Suppressor macrophage treated with lipopolysaccharide for 4 hours (primary cell): ENCODE measurements around the gene GNG13.

Source experiments
- DNase-seq: peaks from one replicate; pipeline ENCODE4 v3.0.0-alpha.2; 2020

The GNG13 gene

DNA sequence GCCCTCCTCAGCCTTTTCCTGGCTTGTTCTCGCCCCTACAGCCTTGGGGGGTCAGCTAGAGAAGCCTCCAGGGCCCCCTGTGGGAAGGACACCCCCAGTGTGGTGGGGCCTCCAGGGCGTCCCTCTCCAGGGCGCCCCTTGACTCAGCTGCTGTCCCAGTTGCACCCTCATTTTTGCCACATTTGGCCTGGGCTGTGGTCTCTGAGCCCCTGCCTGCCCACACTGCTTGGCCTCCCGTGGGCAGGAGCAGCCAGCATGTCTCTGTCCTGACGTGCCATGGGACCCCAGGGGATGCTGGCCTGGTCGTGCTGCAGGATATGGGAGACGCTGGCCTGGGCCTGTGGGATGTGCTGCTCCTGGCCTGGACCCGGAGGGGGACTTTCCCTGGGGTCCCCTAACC, 7.1 kb downstream of the GNG13 start:
- no peak for DNase-seq

DNA sequence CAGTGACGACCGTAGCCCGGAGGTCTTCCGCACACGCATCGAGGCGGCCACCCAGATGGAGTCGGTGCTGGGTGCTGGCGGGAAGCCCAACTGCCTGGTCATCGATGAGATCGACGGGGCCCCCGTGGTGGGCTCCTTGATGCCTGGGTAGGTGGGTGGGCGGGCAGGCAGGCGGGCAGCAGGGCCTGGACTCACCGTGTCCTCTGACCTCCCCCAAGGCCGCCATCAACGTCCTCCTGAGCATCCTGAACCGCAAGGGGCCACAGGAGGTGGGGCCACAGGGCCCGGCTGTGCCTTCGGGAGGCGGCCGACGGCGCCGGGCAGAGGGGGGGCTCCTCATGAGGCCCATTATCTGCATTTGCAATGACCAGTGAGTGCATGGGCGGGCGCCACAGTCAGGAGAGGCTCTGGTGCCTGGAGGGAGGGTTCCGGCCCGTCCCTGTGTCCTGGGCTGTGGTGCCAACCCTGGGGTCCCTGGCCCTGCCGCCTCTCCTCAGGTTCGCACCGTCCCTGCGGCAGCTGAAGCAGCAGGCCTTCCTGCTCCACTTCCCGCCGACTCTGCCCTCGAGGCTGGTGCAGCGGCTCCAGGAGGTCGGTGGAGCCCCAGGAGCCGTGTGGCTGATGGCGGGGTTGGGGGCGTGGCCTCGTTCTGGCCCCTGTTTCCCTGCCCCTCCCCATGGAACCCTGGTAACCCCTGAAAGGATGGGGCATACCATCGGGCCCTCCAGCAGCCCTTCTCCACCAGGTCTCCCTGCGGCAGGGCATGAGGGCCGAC, 8.1 kb downstream of the GNG13 start:
- DNase-seq: no peak

DNA sequence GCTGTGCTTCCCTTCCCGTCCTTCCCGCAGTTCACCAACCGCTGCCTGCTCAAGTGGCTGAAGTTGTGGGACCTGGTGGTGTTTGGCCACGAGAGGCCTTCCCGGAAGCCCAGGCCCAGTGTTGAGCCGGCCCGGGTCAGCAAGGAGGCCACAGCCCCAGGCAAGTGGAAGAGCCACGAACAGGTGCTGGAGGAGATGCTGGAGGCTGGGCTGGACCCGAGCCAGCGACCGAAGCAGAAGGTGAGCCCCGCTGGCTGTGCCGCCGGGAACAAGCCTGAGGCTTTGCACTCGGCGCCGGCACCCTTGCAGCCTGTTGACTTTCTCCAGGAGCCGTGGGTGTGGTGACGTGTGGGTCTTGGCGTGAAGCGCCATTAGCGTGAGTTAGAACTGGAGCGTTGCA, 9.4 kb downstream of the GNG13 start:
- no peak for DNase-seq

DNA sequence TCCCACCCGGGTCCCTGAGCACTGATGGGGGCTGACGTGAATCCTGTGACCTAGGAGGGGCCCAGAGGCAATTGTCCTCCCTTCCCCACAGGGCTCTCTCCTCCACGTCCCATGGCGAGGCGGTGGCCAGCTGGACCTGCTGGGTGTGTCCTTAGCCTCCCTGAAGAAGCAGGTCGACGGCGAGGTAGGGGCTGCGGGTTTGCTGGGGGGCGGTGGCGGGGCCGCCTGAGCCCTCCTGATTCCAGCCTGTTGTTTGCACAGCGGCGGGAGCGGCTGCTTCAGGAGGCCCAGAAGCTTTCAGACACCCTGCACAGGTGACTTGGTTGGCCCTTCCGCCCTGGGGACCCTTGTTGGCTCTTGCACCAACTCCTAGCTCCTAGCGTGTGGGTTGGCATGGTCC, 10.4 kb downstream of the GNG13 start:
- DNase-seq: no peak

DNA sequence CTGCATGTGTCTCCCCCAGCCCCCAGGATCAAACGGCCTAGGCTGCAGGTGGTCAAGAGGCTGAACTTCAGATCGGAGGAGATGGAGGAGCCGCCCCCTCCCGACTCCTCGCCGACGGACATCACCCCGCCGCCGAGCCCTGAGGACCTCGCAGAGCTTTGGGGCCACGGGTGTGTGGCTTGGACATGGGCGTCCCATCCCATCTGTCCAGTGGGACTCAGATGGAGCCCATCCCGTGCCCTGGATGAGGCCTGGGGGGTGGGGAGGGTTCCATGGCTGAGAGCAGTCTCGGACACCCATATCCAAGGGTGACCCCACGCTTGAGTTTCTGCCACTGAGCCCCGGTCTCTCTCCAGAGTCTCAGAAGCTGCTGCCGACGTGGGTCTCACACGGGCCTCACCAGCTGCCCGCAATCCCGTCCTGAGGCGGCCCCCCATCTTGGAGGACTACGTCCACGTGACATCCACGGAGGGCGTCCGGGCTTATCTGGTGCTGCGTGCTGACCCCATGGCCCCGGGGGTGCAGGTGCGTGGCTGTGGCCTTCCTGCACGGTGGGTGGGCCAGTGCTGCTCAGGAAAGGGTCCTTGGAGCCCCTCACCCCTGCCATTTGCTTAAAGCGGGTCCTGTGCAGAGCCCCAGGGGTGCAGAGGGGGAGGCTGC, 11.2 kb downstream of the GNG13 start:
- DNase-seq: no peak

DNA sequence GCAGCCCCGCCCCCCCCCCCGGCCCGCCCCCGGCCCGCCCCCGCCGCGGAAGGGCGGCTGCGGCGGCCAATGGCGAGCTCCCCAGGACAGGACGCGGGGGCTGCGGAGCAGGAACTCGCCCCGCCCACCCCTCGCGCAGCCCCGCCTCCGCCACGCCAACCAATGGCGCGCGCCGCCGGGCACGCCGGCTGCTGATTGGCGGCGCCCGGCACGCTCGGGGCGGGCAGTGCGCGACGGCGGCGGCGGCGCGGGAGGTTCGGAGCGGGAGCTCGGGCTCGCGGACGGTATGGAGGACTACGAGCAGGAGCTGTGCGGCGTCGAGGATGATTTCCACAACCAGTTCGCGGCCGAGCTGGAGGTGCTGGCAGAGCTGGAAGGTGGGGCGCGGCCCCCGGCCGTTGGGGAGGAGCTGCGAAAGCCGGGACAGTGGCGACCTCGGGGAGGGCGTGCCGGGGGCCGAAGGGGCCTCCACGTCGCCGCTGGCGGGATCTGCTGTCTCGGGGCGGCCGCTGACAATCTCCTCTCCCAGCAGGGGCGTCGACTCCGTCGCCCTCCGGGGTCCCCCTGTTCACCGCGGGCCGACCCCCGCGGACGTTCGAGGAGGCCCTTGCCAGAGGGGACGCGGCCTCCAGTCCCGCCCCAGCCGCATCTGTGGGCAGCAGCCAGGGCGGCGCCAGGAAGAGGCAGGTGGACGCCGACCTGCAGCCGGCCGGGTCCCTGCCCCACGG, 12.0 kb downstream of the GNG13 start, which contains the start of gene CHTF18:
Gene CHTF18, plus strand, starts transcription at position 222 of the 728 bp plus-strand sequence. Its CDS starts 65 bp downstream, at position 287.
- peak; percentile 97 for DNase-seq

DNA sequence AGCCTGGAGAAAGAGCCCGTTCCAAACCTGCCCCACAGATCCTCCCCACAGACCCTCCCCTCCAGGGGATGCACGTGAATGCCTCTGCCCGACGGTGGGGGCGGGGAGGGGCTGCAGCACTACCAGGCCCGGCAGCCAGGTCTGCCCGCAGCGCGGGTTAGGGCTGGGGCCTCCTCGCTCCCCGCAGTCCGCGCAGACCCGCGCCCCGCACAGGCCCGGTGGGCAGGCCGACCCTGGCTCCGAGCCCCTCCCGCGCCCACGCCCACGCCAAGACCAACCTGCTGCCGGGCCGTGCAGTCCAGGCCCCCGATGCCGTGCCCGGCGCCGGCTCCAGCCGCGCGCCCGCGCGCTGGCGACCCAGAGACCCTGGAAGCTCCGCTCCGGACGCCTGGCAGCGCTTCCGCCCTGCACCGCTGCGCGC, 12.5 kb downstream of the GNG13 start, which contains the start of gene RPUSD1:
Gene RPUSD1, minus strand, starts transcription at position 404 of the 421 bp plus-strand sequence. CDS start 644 bp downstream, outside the sequence.
- no peak for DNase-seq

DNA sequence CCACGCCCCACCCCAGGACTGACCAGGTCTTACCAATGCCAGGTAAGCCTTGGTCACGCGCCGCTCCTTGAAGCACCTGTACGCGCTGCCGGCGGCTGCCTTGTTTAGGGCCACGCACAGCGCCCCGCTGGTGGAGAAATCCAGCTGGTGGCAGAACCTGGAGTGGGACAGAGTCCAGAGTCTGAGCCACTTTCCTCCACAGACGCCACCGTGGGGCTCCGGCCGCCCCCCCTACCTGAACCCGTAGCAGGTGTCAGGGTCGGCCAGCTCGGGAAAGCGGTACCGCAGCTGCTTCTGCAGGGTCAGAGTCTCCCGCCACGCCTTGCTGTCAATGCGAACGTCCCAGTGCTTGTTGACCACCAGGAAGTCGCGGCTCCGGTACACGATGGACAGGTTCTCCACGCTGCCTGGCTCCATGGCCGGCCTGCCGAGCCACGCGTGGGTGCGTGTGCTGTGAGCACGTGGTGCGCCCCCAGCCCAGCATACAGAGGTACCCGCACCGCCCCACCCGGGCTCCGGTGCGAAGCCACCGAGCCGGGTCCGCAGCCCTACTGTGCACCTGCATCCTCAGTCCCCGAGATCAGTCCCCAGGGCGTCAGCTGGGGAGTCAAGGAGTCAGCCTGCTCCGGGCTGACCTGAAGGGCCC, 13.1 kb downstream of the GNG13 start:
- no peak for DNase-seq

DNA sequence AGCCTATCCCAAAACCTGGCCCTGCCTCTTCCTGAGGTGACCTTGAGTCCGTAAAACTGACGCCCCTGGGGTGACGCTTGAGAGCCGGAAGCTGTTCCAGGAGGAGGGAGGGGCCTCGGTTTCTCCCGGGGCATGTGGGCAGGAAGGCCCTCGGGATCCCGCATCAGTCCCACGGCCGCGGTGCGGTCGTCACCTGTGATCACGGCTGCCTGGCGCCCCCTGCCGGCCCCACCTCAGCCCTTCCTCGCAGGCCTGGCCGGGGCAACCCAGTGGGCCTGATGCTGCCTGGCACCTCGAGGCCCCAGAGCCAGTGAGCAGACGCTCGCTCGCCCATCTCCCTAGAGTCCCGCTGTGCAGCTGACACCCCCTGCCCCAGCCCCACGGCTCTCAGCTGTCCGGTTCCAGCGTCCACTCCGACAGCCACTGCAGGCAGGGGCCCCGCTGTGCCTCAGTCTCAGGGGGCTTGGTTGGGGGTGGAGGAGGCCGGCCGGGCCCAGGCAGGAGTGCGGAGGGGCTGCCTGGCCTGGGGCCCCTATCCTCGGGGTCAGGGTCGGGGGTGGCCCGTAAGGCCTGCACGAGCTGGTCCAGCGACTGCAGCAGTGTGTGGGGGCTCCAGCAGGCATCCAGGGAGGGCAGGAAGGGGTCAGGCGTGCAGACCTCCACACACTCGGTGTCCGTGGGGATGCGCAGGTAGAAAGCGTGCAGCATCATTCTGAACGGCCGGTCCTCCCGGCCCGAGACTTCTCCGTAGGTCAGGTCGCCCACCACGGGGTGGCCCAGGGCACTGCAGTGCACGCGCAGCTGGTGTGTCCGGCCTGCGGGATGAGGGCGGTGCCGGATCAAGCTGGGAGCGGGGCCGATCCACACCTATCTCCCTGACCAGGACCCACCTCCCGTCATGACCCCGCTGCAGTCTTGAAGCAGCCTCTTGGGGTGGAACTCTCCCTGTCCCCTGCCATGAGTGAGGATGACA, 14.7 kb downstream of the GNG13 start:
- peak; percentile 80 for DNase-seq

DNA sequence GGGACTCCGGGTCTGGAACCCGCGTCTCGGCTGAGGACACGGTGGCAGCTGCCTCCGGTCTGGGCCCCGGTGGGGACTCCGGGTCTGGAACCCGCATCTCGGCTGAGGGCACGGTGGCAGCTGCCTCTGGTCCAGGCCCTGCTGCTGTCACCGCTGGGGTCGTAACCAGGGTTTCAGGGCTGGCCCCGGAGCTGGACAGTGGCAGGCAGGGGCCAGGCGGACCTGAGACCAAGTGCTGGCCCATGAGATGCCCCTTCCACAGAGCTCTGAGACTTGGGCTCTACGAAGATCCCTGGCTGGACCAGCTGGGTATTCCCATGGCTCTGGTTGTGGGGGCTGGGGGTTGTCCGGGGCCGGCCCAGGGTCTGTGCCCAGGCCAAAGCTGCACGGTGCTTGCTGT, 16.1 kb downstream of the GNG13 start:
- no peak for DNase-seq

DNA sequence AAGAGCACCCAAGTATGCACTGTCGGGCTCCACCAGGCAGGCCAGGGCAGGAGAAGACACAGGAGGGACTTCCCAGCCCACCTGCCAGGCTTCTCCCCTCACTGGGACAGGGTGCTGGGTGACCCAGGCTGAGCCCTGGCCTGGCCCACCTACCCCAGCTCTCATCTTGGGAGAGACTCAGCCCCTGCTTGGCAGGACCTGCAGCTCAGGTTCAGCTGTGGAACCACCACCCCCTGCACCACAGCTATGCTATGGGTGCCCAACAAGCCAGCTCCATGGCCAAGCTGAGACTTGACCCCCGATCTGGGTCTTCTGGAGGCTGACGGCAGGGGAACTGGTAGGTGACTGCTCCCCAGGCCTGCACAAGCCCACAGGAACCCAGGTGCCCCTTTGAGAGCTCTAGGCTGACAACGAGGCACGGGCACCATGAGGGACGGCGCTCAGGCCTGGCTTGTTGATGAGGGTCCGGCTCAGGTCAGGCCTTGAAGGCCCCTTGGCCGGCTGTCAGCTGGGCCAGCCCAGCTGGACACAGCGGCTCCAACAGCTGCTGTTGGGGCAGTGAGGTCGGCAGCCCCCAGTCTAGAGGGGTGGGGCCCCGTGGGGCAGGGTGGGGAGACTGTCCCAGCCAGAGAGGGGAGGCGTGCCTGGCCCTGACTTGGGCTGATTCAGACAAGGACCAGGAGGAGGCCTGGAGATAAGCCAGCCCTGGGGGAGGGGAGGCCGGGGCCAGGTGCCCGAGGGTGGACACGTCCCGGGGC, 17.0 kb downstream of the GNG13 start:
- no peak for DNase-seq

DNA sequence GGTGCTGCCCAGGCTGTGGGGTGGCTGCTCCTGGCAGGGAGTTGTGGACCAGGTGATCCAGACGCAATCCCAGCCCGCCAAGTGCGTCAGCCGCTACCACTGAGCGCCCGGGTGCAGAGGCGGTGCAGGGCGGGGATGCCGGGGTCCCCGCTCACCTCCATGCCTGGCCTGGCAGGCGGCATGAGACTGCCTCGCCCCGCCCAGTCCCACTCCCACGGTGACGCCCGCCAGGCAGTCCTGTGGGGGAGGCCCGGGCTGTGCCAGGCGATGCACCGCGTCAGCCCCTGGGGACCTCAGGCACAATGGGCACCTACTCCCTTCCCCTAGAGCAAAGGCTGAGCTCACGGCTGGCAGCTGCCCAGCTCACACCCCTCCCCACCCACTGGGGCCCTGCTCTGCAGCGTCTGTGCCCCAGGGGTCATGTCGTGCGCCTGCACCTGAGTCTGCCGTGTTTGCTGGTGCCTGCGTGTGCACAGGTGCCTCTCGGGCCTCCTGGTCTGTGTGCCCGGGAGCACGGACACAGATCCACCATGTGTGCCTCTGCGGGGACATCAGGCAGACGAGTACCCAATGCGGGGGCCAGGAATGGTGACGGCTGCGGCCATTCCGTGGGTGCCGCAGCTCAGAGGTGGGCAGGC, 17.6 kb downstream of the GNG13 start:
- DNase-seq: no peak

DNA sequence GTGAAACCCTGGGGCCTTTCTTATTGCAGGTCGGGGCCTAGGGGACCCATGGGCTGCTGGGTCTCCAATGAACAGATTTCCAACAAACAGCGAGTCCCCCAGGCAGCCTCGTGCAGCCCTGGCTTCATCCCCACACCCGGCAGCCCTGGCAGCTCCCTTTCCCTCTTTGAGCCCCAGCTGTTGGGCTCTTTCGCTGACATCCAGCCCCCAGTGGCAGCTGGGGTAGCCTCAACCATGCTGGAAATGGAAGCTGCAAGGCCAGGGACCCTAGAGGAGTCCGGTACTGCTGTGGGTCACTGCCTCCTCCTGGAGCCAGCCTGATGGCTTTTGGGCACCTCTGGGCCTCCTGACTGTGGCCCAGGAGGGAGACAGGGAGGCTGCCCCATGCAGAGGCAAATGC, 18.3 kb downstream of the GNG13 start:
- no peak for DNase-seq

DNA sequence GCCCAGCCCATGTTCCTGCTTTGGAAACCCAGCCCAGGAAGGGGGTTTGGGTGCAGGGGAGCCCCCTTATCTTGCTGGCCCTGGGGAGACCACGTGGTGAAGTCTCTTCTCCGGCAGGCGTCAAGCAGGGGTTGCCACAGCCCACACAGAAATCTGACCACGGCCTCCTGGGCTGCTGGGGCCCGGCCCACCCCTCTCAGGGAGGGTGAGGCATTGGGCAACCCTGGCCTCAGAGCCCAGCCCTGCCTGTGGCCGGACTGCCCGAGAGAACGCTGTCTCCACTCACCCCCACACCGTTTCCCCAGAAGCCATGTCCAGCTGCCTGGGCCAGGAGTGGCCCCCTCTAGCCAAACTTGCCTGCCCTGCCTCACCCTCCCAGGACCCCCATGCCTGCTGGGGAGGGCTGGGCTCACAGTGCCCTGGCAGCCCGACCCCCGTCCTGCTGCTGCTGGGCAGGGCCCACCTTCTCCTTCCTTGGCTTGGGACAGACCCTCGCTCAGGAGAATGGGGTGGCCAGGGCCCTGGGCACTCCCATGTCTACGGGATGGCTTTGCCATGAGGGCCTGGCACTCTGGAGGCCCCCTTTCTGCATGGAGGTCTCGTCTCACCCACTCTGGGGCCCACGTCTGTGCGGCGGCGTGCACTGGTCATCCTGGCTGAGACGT, 19.1 kb downstream of the GNG13 start:
- DNase-seq: no peak

DNA sequence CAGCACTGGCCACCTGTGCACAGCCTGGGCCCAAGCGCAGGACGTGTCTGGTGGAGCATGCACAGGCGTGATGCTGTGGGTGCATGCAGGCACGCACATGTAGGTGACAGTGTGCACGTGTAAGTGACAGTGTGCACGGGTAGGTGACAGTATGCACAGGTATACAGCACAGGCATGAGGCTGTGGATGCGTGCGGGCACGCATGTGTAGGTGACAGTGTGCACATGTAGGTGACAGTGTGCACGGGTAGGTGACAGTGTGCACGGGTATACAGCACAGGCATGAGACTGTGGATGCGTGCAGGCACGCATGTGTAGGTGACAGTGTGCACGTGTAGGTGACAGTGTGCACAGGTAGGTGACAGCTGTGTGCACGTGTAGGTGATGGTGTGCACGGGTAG, 20.2 kb downstream of the GNG13 start:
- DNase-seq: no peak

DNA sequence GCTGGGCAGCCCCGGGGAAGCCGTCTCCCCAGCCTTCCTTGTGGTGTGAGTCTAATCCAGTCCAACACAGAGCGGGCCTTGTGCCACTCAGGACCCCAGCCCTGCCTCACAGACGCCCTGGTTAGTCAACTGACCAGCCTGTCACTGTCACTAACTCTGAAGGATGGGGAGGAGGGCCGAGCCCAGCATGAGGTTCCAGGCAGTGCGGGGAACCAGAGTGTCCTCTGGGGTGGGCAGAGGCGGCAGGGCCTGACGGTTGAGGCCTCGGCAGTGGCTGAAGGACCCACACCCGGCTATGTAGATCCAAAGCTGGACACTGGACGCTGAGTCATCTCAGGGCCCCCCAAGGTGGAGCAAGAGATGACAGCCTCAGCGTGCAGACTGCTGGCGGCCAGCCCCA, 21.0 kb downstream of the GNG13 start:
- no peak for DNase-seq

DNA sequence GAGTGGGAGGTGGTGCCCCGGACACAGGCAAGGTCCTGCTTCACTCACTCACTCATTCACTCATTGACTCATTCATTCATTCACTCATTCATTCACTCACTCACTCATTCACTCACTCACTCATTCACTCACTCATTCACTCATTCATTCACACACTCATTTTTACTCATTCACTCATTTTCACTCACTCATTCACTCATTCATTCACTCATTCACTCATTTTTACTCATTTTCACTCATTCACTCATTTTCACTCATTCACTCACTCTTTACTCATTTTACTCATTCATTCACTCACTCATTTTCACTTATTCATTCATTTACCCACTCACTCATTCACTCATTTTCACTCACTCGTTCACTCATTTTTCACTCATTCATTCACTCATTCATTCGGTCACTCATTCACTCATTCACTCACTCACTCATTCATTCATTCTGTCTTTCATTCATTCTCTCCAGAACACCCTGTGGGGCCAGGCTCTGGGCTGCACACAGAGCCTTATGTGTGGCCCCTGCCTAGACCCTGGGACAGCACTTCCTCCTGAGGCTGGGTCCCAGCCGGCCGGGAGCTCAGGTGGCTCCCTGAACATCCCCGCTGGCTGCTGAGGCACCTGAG, 21.5 kb downstream of the GNG13 start:
- DNase-seq: no peak

DNA sequence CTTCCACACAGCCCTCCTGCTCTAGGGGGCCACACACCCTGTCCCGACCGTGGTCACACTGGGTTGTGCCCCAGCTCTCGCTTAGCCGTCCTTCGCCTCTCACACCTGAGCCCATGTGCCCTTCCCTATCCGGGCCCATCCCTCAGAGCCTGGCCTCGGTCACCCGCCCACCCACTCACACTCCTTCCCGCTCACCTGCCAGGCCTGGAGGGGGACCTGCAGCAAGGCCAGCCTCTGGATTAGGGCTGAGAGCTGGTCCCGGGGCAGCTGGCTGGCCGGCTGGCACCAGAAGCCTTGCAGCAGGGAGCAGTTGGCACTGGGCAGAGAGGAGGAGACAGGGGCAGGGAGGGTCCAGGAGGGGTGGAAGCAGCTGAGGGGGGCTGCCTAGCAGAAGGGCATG, 22.1 kb downstream of the GNG13 start:
- no peak for DNase-seq

DNA sequence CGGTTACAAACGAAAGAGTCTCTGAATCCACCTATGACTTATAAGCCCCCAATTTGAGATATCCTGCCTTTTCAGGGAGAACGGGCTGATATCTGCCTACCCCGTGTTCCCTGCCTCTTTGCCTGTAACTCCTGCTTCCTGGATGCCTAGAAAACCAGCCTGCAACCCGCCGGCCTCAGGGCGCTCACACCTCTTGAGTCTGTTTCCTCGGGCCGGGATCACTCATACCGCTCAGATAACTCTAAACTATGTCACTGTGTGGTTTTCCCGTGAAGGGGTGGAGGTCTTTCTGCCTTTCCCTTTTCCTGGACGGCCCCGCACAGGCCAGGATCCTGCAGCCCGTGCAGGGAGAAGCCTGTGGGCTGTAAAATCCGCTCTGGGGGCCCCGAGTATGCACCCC, 22.7 kb downstream of the GNG13 start:
- no peak for DNase-seq

DNA sequence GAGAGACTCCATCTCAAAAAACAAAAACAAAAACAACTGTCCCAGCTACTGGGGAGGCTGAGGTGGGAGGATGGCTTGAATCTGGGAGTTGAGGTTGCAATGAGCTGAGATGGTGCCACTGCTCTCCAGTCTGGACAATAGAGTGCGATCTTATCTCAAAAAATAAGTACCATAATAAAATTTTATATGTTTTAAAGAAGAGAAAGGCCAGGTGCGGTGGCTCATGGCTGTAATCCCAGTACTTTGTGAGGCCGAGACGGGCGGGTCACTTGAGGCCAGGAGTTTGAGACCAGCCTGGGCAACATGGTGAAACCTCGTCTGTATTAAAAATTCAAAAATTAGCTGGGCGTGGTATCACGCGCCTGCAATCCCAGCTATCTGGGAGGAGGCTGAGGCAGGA, 23.7 kb downstream of the GNG13 start:
- no peak for DNase-seq
